Aorta (tissue), 5 donors: ENCODE measurements around the gene RPL34. TPM values are rescaled to one million over a fixed set of nuclear protein-coding genes. Genes with fewer than 3 reads are reported as not detected.
"Not testable (repeated sequence)": the region's sequence is repeated elsewhere in the genome, so short reads cannot be mapped to it uniquely, and the experiment has no call there.

ENCODE experiments used
- ATAC-seq: fragments of 200-7000 bp; cut with Tn5 transposase; one replicate; pipeline ENCODE4 v1.9.1; 2022; ENCODE audit warnings: moderate library complexity; ENCODE audit not compliant: low FRiP score
- DNase-seq, 2 donors: peaks; one replicate each; pipeline ENCODE4 v3.0.0-alpha.2; 2020
- H3K27ac ChIP-seq, 2 donors: one replicate each; pipeline ENCODE4 v1.5.1; 2013; ENCODE audit warnings: low read length in 2 of 2, mild to moderate bottlenecking in 2 of 2, moderate library complexity in 2 of 2, control low read depth in 1 of 2, inconsistent platforms in 1 of 2, low read depth in 1 of 2
- H3K27me3 ChIP-seq, 2 donors: one replicate each; pipeline ENCODE4 v1.6.1; 2013; ENCODE audit warnings: control low read depth in 1 of 2, low read length in 1 of 2, mild to moderate bottlenecking in 1 of 2, moderate library complexity in 1 of 2; ENCODE audit not compliant: insufficient read depth in 2 of 2, control insufficient read depth in 1 of 2
- H3K36me3 ChIP-seq, 2 donors: one replicate each; pipeline ENCODE4 v1.6.1; 2013; ENCODE audit warnings: control low read depth in 1 of 2, low read length in 1 of 2, mild to moderate bottlenecking in 1 of 2; ENCODE audit not compliant: insufficient read depth in 2 of 2, control insufficient read depth in 1 of 2
- H3K4me1 ChIP-seq, 2 donors: one replicate each; pipeline ENCODE4 v1.6.1; 2013; ENCODE audit warnings: low read length in 2 of 2, control low read depth in 1 of 2, mild to moderate bottlenecking in 1 of 2, moderate library complexity in 1 of 2; ENCODE audit not compliant: insufficient read depth in 2 of 2, control insufficient read depth in 1 of 2
- H3K4me3 ChIP-seq, 2 donors: one replicate each; pipeline ENCODE4 v1.5.1; 2013; ENCODE audit warnings: low read length in 2 of 2, control low read depth in 1 of 2, mild to moderate bottlenecking in 1 of 2
- H3K9me3 ChIP-seq: one replicate; pipeline ENCODE4 v1.6.1; 2013; ENCODE audit warnings: mild to moderate bottlenecking, low read length; ENCODE audit not compliant: control insufficient read depth
- WGBS, 2 donors: extraction: QIAGEN DNeasy Blood & Tissue Kit; methylation state at CpG; one replicate each; pipeline ENCODE4 v1.1.7; 2013; 5-methylcytosine and 5-hydroxymethylcytosine counted together
- intact Hi-C, 2 donors: fragments of 100-400 bp; cut with DNase I; formaldehyde crosslinking; loops; one replicate each; pipeline versions ENCODE4 v1.14.2 to v1.15.0; 2022
- polyA plus RNA-seq, 2 donors: library from polyadenylated mRNA; stranded (reverse); fragments of 200-250 nt; gene quantifications; one replicate each; pipeline ENCODE4 v1.2.3, GENCODE V29; 2013
- total RNA-seq, 2 donors: library from RNA; stranded (reverse); fragmentation: NEBNext Ultra II Directional; extraction: Animal tissue kit (Norgen Biotek cat#: 25700); gene quantifications; one replicate each; pipeline ENCODE4 v1.2.1, GENCODE V29; 2021
- donor health status: healthy with polysubstance abuse.
- donor health status: Bipolar disorder and iron deficiency.
- donor health status: DM: no; HTN: no; CAD: no.
- donor health status: DM: no; HTN: no; CAD: no.
- donor health status: DM: yes; HTN: yes; CAD: no.

The RPL34 gene
- total and polyA plus RNA-seq, 4 donors = 967 to 10,627 (median 2,858) TPM

GRCh38 chr4:108592674-108592986, 27.7 kb upstream of the RPL34 start:
- intact Hi-C loops = no loop called here
- no peaks in the 10 kb centered on the region for H3K27me3 ChIP-seq
- no peak overlapping the region for H3K4me3 ChIP-seq
- WGBS, 2 donors = 40 to 41% methylated on average over 2 of the region's 2 CpGs
- no peak overlapping the region for H3K27ac ChIP-seq
- DNase-seq (no peak), ATAC-seq (no peak)
- H3K4me1 ChIP-seq = no peaks in the 10 kb centered on the region
- H3K36me3 ChIP-seq = no peaks in the 10 kb centered on the region
- H3K9me3 ChIP-seq = no peaks in the 10 kb centered on the region

- H3K9me3 ChIP-seq, H3K4me1 ChIP-seq, H3K27me3 ChIP-seq, ATAC-seq, DNase-seq, H3K36me3 ChIP-seq, H3K27ac ChIP-seq, intact Hi-C loops, H3K4me3 ChIP-seq: not testable (repeated sequence)
- 97 to 98% methylated on average over 18 to 21 of the region's 21 CpGs for WGBS, 2 donors
These were observed 26.1 kb upstream of the RPL34 start for GRCh38 chr4:108594296-108594695.

DNA sequence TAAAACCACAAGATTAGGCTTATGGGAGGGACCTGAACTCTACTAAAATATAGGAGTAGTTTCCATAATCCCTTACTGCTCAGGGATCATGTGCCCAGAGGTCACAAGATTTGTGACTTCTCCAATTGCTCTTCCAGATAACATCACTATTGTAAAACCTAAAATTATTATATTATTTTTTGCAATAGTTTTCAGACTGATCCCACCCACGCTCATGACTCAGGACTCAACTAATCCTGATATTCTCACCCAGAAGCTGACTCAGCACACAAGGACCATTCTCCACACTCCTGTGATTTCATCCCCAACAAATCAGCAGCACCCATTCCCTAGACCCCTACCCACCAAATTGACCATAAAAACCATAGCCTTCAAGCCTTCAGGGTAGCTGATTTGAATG, 24.0 kb upstream of the RPL34 start:
- intact Hi-C loops = no loop called here
- WGBS, 2 donors = 92 to 97% methylated on average over 1 of the region's 1 CpG
- Histone ChIP-seq H3K27ac (no peak overlapping the region), H3K9me3 (no peaks in the 10 kb centered on the region), H3K4me3 (no peak overlapping the region), H3K4me1 (no peaks in the 10 kb centered on the region), H3K27me3 (no peaks in the 10 kb centered on the region), H3K36me3 (no peaks in the 10 kb centered on the region)
- DNase-seq (no peak), ATAC-seq (no peak)

DNA sequence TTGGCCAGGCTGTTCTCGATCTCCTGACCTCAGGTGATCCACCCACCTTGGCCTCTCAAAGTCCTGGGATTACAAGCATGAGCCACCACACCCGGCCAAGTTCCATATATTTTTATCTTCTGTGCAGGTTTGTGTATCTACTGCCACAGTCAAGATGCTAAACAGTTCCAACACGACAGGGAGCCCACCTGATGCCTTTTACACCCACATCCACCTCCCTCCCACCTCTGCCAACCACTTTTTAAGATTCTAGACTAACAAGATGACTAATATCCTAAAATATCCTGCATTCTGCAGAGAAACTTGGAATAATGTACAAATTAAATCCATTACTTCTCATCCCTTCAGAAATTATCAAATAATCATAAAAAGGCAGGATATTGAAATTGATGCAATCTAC, 19.3 kb upstream of the RPL34 start:
- no peak for DNase-seq
- H3K27me3 ChIP-seq = no peaks in the 10 kb centered on the region
- no peaks in the 10 kb centered on the region for H3K4me1 ChIP-seq
- H3K4me3 ChIP-seq = no peak overlapping the region
- intact Hi-C loops = no loop called here
- H3K36me3 ChIP-seq = no peaks in the 10 kb centered on the region
- ATAC-seq = no peak
- no peaks in the 10 kb centered on the region for H3K9me3 ChIP-seq
- WGBS, 2 donors = 78 to 81% methylated on average over 3 of the region's 3 CpGs
- H3K27ac ChIP-seq = no peak overlapping the region

DNA sequence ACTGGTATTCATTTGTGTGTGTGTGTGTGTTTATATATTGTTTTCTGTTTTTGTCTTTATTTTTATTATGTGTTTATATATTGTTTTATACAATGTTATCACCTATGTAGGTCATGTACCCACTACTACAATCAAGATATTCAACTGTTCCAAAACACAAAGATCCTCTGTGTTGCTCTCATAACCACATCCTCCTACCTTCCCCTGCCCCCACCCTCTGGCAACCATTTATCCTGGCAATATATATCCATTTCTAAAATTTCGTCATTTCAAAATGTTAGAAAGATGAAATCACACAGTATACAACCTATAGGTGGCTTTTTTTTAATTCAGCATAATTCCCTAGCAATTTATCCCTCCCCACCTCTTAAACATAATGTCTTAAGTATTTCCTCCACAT, 18.8 kb upstream of the RPL34 start:
- Histone ChIP-seq H3K4me3 (no peak overlapping the region), H3K4me1 (no peaks in the 10 kb centered on the region), H3K27ac (no peak overlapping the region), H3K9me3 (no peaks in the 10 kb centered on the region), H3K27me3 (no peaks in the 10 kb centered on the region), H3K36me3 (no peaks in the 10 kb centered on the region)
- 66 to 79% methylated on average over 1 of the region's 1 CpG for WGBS, 2 donors
- intact Hi-C loops = no loop called here
- ATAC-seq = no peak
- no peak for DNase-seq

- Histone ChIP-seq H3K4me3 (no peak overlapping the region), H3K27ac (no peak overlapping the region), H3K9me3 (no peaks in the 10 kb centered on the region), H3K4me1 (no peaks in the 10 kb centered on the region), H3K36me3 (no peaks in the 10 kb centered on the region), H3K27me3 (no peaks in the 10 kb centered on the region)
- ATAC-seq = no peak
- WGBS, 2 donors = 47 to 57% methylated on average over 3 of the region's 3 CpGs
- no peak for DNase-seq
- intact Hi-C loops = no loop called here
These were observed 18.2 kb upstream of the RPL34 start for GRCh38 chr4:108602163-108602562.

DNA sequence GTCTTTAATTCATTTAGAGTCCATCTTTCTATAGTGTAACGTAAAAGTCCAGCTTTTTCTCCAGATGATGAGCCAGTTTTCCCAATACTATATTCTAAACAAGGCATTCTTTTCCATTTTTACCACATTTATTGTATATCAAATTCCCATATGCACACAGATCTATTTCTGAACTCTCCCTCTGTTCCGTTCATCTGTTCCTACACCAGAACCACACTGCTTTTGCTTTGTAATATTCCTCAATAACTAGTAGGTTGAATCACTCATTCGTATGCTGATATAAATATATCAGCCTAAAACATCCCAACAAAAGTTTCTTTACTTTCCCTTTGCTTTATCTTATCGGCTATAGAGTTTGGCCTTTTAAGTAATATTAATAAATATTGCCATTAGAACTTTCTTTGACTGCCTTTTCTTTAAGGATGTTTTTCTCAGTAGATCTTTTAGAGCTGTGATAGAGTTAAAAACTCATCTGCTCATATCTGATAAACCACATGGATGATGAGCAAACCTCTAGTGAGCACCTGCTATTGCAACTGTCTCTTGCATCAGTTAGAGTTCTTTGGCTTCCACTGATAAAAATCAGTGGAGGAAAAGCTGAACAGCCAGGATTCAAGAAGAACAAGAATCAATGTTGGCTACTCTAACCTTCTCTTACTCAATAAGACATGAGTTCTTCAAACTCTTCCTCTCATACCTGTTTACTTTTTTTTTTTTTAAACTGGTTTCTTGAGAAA, 13.1 kb upstream of the RPL34 start:
- intact Hi-C loops = no loop called here
- no peaks in the 10 kb centered on the region for H3K9me3 ChIP-seq
- H3K27me3 ChIP-seq = no peaks in the 10 kb centered on the region
- no peaks in the 10 kb centered on the region for H3K36me3 ChIP-seq
- WGBS, 2 donors = 94 to 96% methylated on average over 4 of the region's 4 CpGs
- no peak for DNase-seq
- ATAC-seq = no peak
- H3K4me1 ChIP-seq = no peaks in the 10 kb centered on the region
- H3K27ac ChIP-seq = no peak overlapping the region
- no peak overlapping the region for H3K4me3 ChIP-seq

GRCh38 chr4:108611365-108611764, 9.0 kb upstream of the RPL34 start:
- ATAC-seq = no peak
- H3K9me3 ChIP-seq = no peaks in the 10 kb centered on the region
- H3K27me3 ChIP-seq = no peaks in the 10 kb centered on the region
- no peak overlapping the region for H3K4me3 ChIP-seq
- no peak for DNase-seq
- 71 to 77% methylated on average over 10 of the region's 10 CpGs for WGBS, 2 donors
- no peak overlapping the region for H3K27ac ChIP-seq
- H3K4me1 ChIP-seq = no peaks in the 10 kb centered on the region
- H3K36me3 ChIP-seq = no peaks in the 10 kb centered on the region
- intact Hi-C loops = no loop called here

DNA sequence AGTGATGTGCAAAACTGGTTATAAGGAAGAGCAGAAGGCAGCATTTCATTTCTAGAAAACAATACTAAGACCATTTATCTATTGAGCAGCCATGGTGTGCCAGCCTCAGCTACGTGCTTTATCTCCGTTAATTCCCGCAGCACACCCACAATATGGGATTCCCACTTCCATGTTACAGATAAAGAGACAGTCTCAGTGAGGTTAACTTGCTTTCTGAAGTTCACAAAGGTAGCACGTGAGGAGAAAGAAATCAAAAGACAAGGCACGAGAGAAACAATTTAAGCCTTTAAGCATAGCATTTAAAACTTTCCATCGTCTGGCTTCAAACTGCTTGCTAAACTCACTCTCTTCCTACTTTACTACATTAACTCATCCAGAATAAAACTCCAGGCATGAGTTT, 8.0 kb upstream of the RPL34 start:
- WGBS, 2 donors = 80% methylated on average over 6 of the region's 6 CpGs
- DNase-seq = no peak
- Histone ChIP-seq H3K4me1 (no peaks in the 10 kb centered on the region), H3K4me3 (no peak overlapping the region), H3K27me3 (no peaks in the 10 kb centered on the region), H3K36me3 (no peaks in the 10 kb centered on the region), H3K9me3 (no peaks in the 10 kb centered on the region), H3K27ac (no peak overlapping the region)
- no peak for ATAC-seq
- intact Hi-C loops = no loop called here
